Skeletal muscle tissue (tissue), 4 donors: ENCODE data around the gene DNASE1L1. TPM values are rescaled to one million over a fixed set of nuclear protein-coding genes. Genes with fewer than 3 reads are reported as not detected.

Source experiments
- H3K27ac ChIP-seq: one replicate; pipeline ENCODE4 v1.7.0; 2013; ENCODE audit warnings: mild to moderate bottlenecking, low read depth, low read length, inconsistent platforms
- H3K27me3 ChIP-seq, 3 donors: one replicate each; pipeline ENCODE4 v1.7.0; 2013; ENCODE audit warnings: low read length in 3 of 3; ENCODE audit not compliant: control insufficient read depth in 3 of 3, insufficient read depth in 3 of 3
- H3K36me3 ChIP-seq, 3 donors: one replicate each; pipeline ENCODE4 v1.7.0; 2013; ENCODE audit warnings: low read length in 3 of 3; ENCODE audit not compliant: control insufficient read depth in 3 of 3, insufficient read depth in 3 of 3
- H3K4me1 ChIP-seq, 3 donors: one replicate each; pipeline ENCODE4 v1.7.0; 2013; ENCODE audit warnings: low read length in 3 of 3, mild to moderate bottlenecking in 3 of 3; ENCODE audit not compliant: control insufficient read depth in 3 of 3, insufficient read depth in 3 of 3
- H3K4me3 ChIP-seq, 3 donors: one replicate each; pipeline ENCODE4 v1.7.0; 2013; ENCODE audit warnings: low read length in 3 of 3
- H3K9ac ChIP-seq, 3 donors: one replicate each; pipeline ENCODE4 v1.7.0; 2013; ENCODE audit warnings: low read length in 3 of 3, mild to moderate bottlenecking in 3 of 3, moderate library complexity in 2 of 3, low read depth in 1 of 3
- H3K9me3 ChIP-seq, 3 donors: one replicate each; pipeline ENCODE4 v1.7.0; 2013; ENCODE audit warnings: low read length in 3 of 3; ENCODE audit not compliant: control insufficient read depth in 3 of 3
- total RNA-seq: library from RNA; depleted of rRNA; stranded (reverse); fragments of >200 nt; gene quantifications from one replicate; pipeline ENCODE4 v1.2.3, GENCODE V29; 2014
- donor health status: Osteomylitis.

Gene DNASE1L1
- total RNA-seq, 1 donor from 2014 or later: 47.0 TPM

DNA sequence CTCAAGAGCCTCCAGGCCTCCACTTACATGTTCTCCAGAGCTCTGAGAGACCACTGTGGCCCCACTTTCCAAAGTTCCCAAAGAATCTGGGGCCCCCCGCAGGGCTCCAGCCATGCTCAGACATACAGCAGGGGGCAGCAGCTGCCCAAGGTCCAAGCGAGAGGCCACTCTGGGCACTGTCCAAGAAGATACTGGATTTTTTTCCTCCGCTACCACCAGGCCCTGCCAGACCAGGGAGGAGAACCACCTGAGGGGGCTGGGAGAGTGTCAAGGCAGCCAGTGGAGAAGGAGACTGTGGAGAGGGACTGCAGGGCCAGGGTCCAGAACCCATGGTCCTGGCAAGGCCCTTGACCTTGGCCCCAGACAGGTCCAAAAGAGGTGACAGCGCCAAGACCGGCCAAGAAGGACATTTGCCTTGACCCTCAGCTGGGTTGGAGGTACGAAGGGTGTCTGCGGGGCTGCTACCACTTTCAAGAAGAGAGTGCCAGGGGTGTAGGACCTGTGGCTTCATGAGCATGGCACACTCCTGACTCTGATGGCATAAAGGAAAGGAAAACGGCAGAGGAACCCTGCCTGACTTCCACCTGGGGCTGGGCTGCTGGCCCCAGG lies 24.7 kb downstream of the DNASE1L1 start:
- H3K4me1 ChIP-seq: peaks cover 9 to 16% (median 11%) of the 10 kb centered on the region in 3 donors
- H3K36me3 ChIP-seq: peaks cover 0 to 4% (median 3%) of the 10 kb centered on the region in 3 donors
- no peaks in the 10 kb centered on the region for H3K27me3 ChIP-seq
- H3K4me3 ChIP-seq: no peak overlapping the region
- no peak overlapping the region for H3K27ac ChIP-seq
- no peaks in the 10 kb centered on the region for H3K9me3 ChIP-seq
- H3K9ac ChIP-seq: no peak overlapping the region

- Histone ChIP-seq H3K27me3 (no peaks in the 10 kb centered on the region), H3K9ac (no peak overlapping the region), H3K36me3 (peaks cover 0 to 4% (median 3%) of the 10 kb centered on the region in 3 donors), H3K27ac (no peak overlapping the region), H3K4me3 (no peak overlapping the region), H3K4me1 (peaks cover 9 to 16% (median 11%) of the 10 kb centered on the region in 3 donors), H3K9me3 (no peaks in the 10 kb centered on the region)
Observed at GRCh38 chrX:154383359-154384283, 25.4 kb downstream of the DNASE1L1 start.

- Histone ChIP-seq H3K4me1 (peaks cover 12 to 23% (median 16%) of the 10 kb centered on the region in 3 donors), H3K36me3 (peaks cover 0 to 4% (median 3%) of the 10 kb centered on the region in 3 donors), H3K27me3 (no peaks in the 10 kb centered on the region), H3K9ac (no peak overlapping the region), H3K4me3 (no peak overlapping the region), H3K27ac (no peak overlapping the region), H3K9me3 (no peaks in the 10 kb centered on the region)
Observed at GRCh38 chrX:154382483-154383069, 26.5 kb downstream of the DNASE1L1 start.

GRCh38 chrX:154381271-154381670 lies 27.8 kb downstream of the DNASE1L1 start:
- Histone ChIP-seq H3K36me3 (peaks cover 0 to 4% (median 3%) of the 10 kb centered on the region in 3 donors), H3K4me3 (no peak overlapping the region), H3K27me3 (no peaks in the 10 kb centered on the region), H3K9me3 (no peaks in the 10 kb centered on the region), H3K9ac (no peak overlapping the region), H3K4me1 (peaks cover 12 to 23% (median 16%) of the 10 kb centered on the region in 3 donors), H3K27ac (no peak overlapping the region)

GRCh38 chrX:154380787-154381186 lies 28.3 kb downstream of the DNASE1L1 start:
- Histone ChIP-seq H3K4me1 (peaks cover 12 to 23% (median 16%) of the 10 kb centered on the region in 3 donors), H3K9ac (peak overlapping the region in 2 of 3 donors; percentile 79 to 97), H3K4me3 (peak overlapping the region in 2 of 3 donors; percentile 73 to 79), H3K36me3 (peaks cover 0 to 4% (median 3%) of the 10 kb centered on the region in 3 donors), H3K27me3 (no peaks in the 10 kb centered on the region), H3K27ac (no peak overlapping the region), H3K9me3 (no peaks in the 10 kb centered on the region)

GRCh38 chrX:154380153-154380552 lies 28.9 kb downstream of the DNASE1L1 start:
- H3K36me3 ChIP-seq: peaks cover 0 to 4% (median 3%) of the 10 kb centered on the region in 3 donors
- peak overlapping the region; percentile 98 for H3K27ac ChIP-seq
- H3K4me3 ChIP-seq: peak overlapping the region; percentile 73 to 79 (median 76)
- no peaks in the 10 kb centered on the region for H3K27me3 ChIP-seq
- H3K9ac ChIP-seq: peak overlapping the region; percentile 79 to 97 (median 92)
- H3K4me1 ChIP-seq: peaks cover 12 to 23% (median 16%) of the 10 kb centered on the region in 3 donors
- H3K9me3 ChIP-seq: no peaks in the 10 kb centered on the region

DNA sequence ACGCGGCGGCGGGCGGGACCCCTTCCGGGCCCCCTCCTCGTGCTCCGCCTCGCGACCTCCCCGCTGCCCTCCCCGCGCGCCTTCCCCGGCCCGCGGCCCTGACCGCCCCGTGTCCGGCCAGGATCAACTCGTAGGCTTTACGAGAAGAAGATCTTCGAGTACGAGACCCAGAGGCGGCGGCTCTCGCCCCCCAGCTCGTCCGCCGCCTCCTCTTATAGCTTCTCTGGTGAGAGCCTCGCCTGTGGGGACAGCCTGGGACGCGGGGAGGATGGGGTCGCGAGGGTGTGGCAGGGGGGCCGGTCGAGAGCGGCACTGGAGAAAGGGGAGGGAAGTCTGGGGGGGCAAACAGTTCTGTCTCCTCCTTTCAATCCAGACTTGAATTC lies 29.5 kb downstream of the DNASE1L1 start:
- H3K27ac ChIP-seq: peak overlapping the region; percentile 98
- H3K9ac ChIP-seq: peak overlapping the region; percentile 79 to 97 (median 92)
- H3K4me3 ChIP-seq: peak overlapping the region; percentile 73 to 79 (median 76)
- no peaks in the 10 kb centered on the region for H3K27me3 ChIP-seq
- H3K36me3 ChIP-seq: peaks cover 0 to 4% (median 3%) of the 10 kb centered on the region in 3 donors
- H3K9me3 ChIP-seq: no peaks in the 10 kb centered on the region
- peaks cover 12 to 23% (median 20%) of the 10 kb centered on the region in 3 donors for H3K4me1 ChIP-seq

DNA sequence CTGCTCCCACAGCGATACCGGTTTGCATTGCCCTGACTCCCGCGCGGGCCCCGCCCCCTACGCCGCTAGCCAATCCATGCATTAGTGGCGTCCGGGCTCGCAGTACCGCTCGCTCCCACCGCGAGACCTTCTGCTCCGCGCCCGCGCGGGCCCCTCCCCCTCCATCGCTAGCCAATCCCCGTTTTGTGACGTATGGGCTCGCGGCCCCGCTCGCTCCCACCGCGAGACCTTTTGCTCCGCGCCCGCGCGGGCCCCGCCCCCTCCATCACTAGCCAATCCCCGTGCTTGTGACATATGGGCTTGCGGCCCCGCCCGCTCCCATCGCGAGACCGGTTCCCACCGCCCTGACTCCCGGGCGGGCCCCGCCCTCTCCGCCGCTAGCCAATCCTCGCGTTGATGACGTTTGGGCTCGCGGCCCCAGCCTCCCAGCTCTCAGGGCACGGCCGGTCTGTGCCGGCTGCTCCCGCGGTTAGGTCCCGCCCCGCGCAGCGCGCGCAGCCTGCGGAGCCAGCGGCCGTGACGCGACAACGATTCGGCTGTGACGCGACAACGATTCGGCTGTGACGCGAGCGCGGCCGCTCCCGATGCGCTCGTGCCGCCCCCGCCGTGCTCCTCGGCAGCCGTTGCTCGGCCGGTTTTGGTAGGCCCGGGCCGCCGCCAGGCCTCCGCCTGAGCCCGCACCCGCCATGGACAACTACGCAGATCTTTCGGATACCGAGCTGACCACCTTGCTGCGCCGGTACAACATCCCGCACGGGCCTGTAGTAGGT lies 30.1 kb downstream of the DNASE1L1 start, which contains the start of gene EMD:
Gene EMD, plus strand, starts transcription at position 497 of the 770 bp plus-strand sequence. Its CDS starts 190 bp downstream, at position 687.
- Histone ChIP-seq H3K36me3 (peaks cover 0 to 4% (median 3%) of the 10 kb centered on the region in 3 donors), H3K9me3 (no peaks in the 10 kb centered on the region), H3K27me3 (no peaks in the 10 kb centered on the region), H3K4me1 (peaks cover 15 to 27% (median 20%) of the 10 kb centered on the region in 3 donors), H3K9ac (peak within 1 kb of the TSS; percentile 79 to 97 (median 92)), H3K4me3 (peak within 1 kb of the TSS; percentile 73 to 79 (median 76)), H3K27ac (peak within 1 kb of the TSS; percentile 98)
